ENCODE measurements around the gene ERCC1.
"Not testable (repeated sequence)": the region's sequence is repeated elsewhere in the genome, so short reads cannot be mapped to it uniquely, and the experiment has no call there.

ERCC1 gene

GRCh38 chr19:45429896-45430295 lies 6.2 kb upstream of the ERCC1 start:
- not testable (repeated sequence) for DNase-seq (ENCODE audit: low read depth)

- DNase-seq (ENCODE audit: low read depth): no peak
Observed at GRCh38 chr19:45428384-45429231, 4.9 kb upstream of the ERCC1 start.

GRCh38 chr19:45424191-45425058 lies 708 bp upstream of the ERCC1 start:
- no peak for DNase-seq (ENCODE audit: low read depth)

- DNase-seq (ENCODE audit: low read depth): no peak
Observed at GRCh38 chr19:45423033-45423588, 606 bp downstream of the ERCC1 start.

- no peak for DNase-seq (ENCODE audit: low read depth)
Observed at GRCh38 chr19:45421947-45422498, 1.7 kb downstream of the ERCC1 start.

GRCh38 chr19:45420871-45421270 lies 2.8 kb downstream of the ERCC1 start:
- no peak for DNase-seq (ENCODE audit: low read depth)

GRCh38 chr19:45420356-45420755 lies 3.4 kb downstream of the ERCC1 start:
- DNase-seq (ENCODE audit: low read depth): no peak

GRCh38 chr19:45419895-45420294 lies 3.8 kb downstream of the ERCC1 start:
- no peak for DNase-seq (ENCODE audit: low read depth)

- DNase-seq (ENCODE audit: low read depth): no peak
Observed at GRCh38 chr19:45419396-45419795, 4.3 kb downstream of the ERCC1 start.

GRCh38 chr19:45418802-45419201 lies 4.9 kb downstream of the ERCC1 start:
- no peak for DNase-seq (ENCODE audit: low read depth)

GRCh38 chr19:45417151-45417550 lies 6.6 kb downstream of the ERCC1 start:
- DNase-seq (ENCODE audit: low read depth): no peak

GRCh38 chr19:45414468-45414867 lies 9.2 kb downstream of the ERCC1 start:
- DNase-seq (ENCODE audit: low read depth): no peak

GRCh38 chr19:45413497-45413896 lies 10.2 kb downstream of the ERCC1 start:
- no peak for DNase-seq (ENCODE audit: low read depth)

- not testable (repeated sequence) for DNase-seq (ENCODE audit: low read depth)
Observed at GRCh38 chr19:45410330-45410729, 13.4 kb downstream of the ERCC1 start.

GRCh38 chr19:45409557-45409920 lies 14.2 kb downstream of the ERCC1 start:
- DNase-seq (ENCODE audit: low read depth): no peak

GRCh38 chr19:45408830-45409556 lies 14.7 kb downstream of the ERCC1 start:
- DNase-seq (ENCODE audit: low read depth): no peak

GRCh38 chr19:45408121-45408520 lies 15.6 kb downstream of the ERCC1 start:
- no peak for DNase-seq (ENCODE audit: low read depth)

GRCh38 chr19:45407585-45407984 lies 16.1 kb downstream of the ERCC1 start:
- not testable (repeated sequence) for DNase-seq (ENCODE audit: low read depth)

- DNase-seq (ENCODE audit: low read depth): no peak
Observed at GRCh38 chr19:45407091-45407375, 16.7 kb downstream of the ERCC1 start.

- DNase-seq (ENCODE audit: low read depth): peak; percentile 75
Observed at GRCh38 chr19:45406226-45407090, 17.3 kb downstream of the ERCC1 start, which contains the start of gene POLR1G. Gene POLR1G, plus strand, starts transcription at chr19:45406644. Its CDS starts 53 bp downstream, at chr19:45406697.

Data from activated T-cell treated with anti-CD3 and anti-CD28 coated beads for 24 hours (primary cell).